ENCODE data around the gene PIP5KL1.

DNA sequence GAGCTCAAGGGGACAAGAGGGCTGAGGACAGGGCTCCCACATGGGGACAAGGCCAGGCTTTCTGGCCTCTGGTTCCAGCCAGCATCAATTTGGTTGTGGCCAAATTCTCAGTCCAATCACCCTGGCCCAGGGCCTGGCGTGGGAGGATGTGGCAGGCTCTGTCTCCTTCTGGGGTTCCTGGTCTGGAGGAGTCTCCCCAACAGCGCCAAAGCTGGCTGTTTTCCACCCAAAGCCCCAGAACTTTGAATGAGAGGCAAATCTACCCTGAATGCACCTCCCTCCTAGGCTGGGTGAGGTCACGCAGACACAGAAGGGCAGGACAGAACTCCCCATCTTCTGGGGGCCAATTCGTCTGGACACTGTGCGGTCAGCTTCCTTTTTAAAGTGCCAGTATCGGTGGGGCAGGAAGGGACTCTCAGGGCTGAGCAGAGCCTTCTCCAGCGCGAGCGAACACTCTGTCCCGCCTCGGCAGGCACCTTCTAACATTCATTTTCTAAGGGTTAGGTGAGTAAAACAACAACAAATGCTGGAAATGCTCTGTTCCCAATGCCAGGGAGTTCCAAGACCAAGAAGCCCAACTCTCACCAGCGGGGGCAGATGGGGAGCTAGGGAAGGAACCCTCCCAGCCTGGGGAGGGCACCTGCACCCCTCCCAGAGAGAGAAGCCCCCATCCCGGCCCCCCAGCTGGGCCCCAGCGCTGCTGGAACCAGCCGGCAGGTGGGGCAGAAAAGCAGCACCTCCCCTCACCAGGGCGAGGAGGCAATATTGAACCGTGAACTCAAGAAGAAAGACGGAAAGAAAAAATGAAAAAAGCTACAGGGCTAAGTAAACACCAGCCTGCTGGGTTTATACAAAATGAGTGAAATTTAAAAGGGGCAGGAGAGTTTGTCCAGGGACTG, 10.7 kb upstream of the PIP5KL1 start:
- no peak for TF ChIP-seq POLR2A (IDR thresholded peaks at IDR 0.05)
- TF ChIP-seq, protein P1, sequence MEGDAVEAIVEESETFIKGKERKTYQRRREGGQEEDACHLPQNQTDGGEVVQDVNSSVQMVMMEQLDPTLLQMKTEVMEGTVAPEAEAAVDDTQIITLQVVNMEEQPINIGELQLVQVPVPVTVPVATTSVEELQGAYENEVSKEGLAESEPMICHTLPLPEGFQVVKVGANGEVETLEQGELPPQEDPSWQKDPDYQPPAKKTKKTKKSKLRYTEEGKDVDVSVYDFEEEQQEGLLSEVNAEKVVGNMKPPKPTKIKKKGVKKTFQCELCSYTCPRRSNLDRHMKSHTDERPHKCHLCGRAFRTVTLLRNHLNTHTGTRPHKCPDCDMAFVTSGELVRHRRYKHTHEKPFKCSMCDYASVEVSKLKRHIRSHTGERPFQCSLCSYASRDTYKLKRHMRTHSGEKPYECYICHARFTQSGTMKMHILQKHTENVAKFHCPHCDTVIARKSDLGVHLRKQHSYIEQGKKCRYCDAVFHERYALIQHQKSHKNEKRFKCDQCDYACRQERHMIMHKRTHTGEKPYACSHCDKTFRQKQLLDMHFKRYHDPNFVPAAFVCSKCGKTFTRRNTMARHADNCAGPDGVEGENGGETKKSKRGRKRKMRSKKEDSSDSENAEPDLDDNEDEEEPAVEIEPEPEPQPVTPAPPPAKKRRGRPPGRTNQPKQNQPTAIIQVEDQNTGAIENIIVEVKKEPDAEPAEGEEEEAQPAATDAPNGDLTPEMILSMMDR (IDR thresholded peaks at IDR 0.05), result no peak
